Tibial nerve (tissue), 3 donors: ENCODE data around the gene RPTOR.

Source experiments
- CTCF ChIP-seq, 5 experiments: fragments of 200-600 bp in 3 of 5; fragments of 450-650 bp in 2 of 5; sonication (generic) in 3 of 5; IDR thresholded peaks; one replicate each; pipeline ENCODE4 v1.5.1; 2016 to 2019; ENCODE audit warnings: antibody characterized with exemption in 5 of 5, mild to moderate bottlenecking in 3 of 5, moderate library complexity in 2 of 5
- POLR2A ChIP-seq, 2 donors: fragments of 450-650 bp; IDR thresholded peaks; one replicate each; pipeline ENCODE4 v1.6.1; 2017; ENCODE audit warnings: antibody characterized with exemption in 2 of 2, mild to moderate bottlenecking in 2 of 2, moderate library complexity in 2 of 2

GRCh38 chr17:80608326-80608725 lies 63.7 kb downstream of the RPTOR start:
- no peak for TF ChIP-seq CTCF (IDR thresholded peaks at IDR 0.05)
- no peak for TF ChIP-seq POLR2A (IDR thresholded peaks at IDR 0.05)
